Keratinocyte (primary cell): ENCODE data around the gene HCFC1. TPM values are rescaled to one million over a fixed set of nuclear protein-coding genes. Genes with fewer than 3 reads are reported as not detected.

Source experiments
- DNase-seq: peaks from one replicate; pipeline ENCODE4 v3.0.0-alpha.2; 2011; ENCODE audit warnings: low read depth, missing footprints, low spot score
- FAIRE-seq: peaks from 2 replicates; lab custom pipeline; 2011; peaks lifted over from hg19 to GRCh38; lab: Jason Lieb, UNC
- H2AFZ ChIP-seq: 2 replicates; pipeline ENCODE4 v1.6.0; 2012; ENCODE audit warnings: low read length, control low read depth, inconsistent platforms; ENCODE audit not compliant: control insufficient read depth
- H3K27ac ChIP-seq: 2 replicates; pipeline ENCODE4 v1.5.1; 2011; ENCODE audit warnings: low read length; ENCODE audit not compliant: control insufficient read depth, insufficient read depth
- H3K27me3 ChIP-seq: 3 replicates; pipeline ENCODE4 v1.6.0; 2011; ENCODE audit warnings: low read length; ENCODE audit not compliant: control insufficient read depth, insufficient read depth; ENCODE audit errors: extremely low read depth
- H3K36me3 ChIP-seq, 2 experiments: 2 replicates in 1 of 2; 3 replicates in 1 of 2; pipeline ENCODE4 v1.5.1; 2011; ENCODE audit warnings: low read length in 2 of 2, mild to moderate bottlenecking in 1 of 2; ENCODE audit not compliant: control insufficient read depth in 2 of 2, insufficient read depth in 2 of 2; ENCODE audit errors: extremely low read depth in 1 of 2
- H3K4me1 ChIP-seq: 3 replicates; pipeline ENCODE4 v1.5.1; 2011; ENCODE audit warnings: low read length; ENCODE audit not compliant: control insufficient read depth, insufficient read depth; ENCODE audit errors: extremely low read depth
- H3K4me2 ChIP-seq: 3 replicates; pipeline ENCODE4 v1.6.0; 2011; ENCODE audit warnings: low read depth, low read length; ENCODE audit not compliant: control insufficient read depth, insufficient read depth; ENCODE audit errors: extremely low read depth
- H3K4me3 ChIP-seq, 3 experiments: fragments of 200-600 bp in 1 of 3; sonication (generic) in 1 of 3; 2 replicates in 2 of 3; 3 replicates in 1 of 3; pipeline ENCODE4 v1.5.1; 2011 to 2016; ENCODE audit warnings: low read length in 3 of 3, mild to moderate bottlenecking in 3 of 3, control low read depth in 2 of 3, inconsistent platforms in 1 of 3, low read depth in 1 of 3, mixed read lengths in 1 of 3, mixed run types in 1 of 3, moderate library complexity in 1 of 3; ENCODE audit not compliant: control insufficient read depth in 2 of 3, insufficient read depth in 2 of 3; ENCODE audit errors: extremely low read depth in 1 of 3
- H3K79me2 ChIP-seq: 2 replicates; pipeline ENCODE4 v1.6.0; 2012; ENCODE audit warnings: low read length; ENCODE audit not compliant: control insufficient read depth, insufficient read depth
- H3K9ac ChIP-seq: 3 replicates; pipeline ENCODE4 v1.6.0; 2011; ENCODE audit warnings: low read length; ENCODE audit not compliant: control insufficient read depth, insufficient read depth; ENCODE audit errors: extremely low read depth
- H3K9me1 ChIP-seq: 3 replicates; pipeline ENCODE4 v1.6.0; 2011; ENCODE audit warnings: low read length; ENCODE audit not compliant: control insufficient read depth, insufficient read depth; ENCODE audit errors: extremely low read depth
- H3K9me3 ChIP-seq: 2 replicates; pipeline ENCODE4 v1.5.1; 2012; ENCODE audit warnings: low read depth, low read length; ENCODE audit not compliant: control insufficient read depth
- H4K20me1 ChIP-seq: 3 replicates; pipeline ENCODE4 v1.6.0; 2011; ENCODE audit warnings: low read length; ENCODE audit not compliant: control insufficient read depth, insufficient read depth; ENCODE audit errors: extremely low read depth
- EZH2 ChIP-seq: IDR thresholded peaks from one replicate; pipeline ENCODE4 v1.6.1; 2012; ENCODE audit warnings: inconsistent platforms, mild to moderate bottlenecking, low read length, moderate library complexity
- dilution Hi-C: fragments of 300-500 bp; cut with MboI; formaldehyde crosslinking; loops from one replicate; pipeline ENCODE4 v1.7.0; 2020; ENCODE audit warnings: low sequenced_read_pairs; ENCODE audit not compliant: extremely low pct_ligation_motif_present
- polyA plus RNA-seq, 5 experiments: library from polyadenylated mRNA; depleted of rRNA in 3 of 5; stranded (reverse) in 3 of 5; stranded (forward) in 1 of 5; unstranded in 1 of 5; fragments of >200 nt; gene quantifications; 1 replicate in 1 of 5; 2 replicates in 3 of 5; 3 replicates in 1 of 5; pipeline versions ENCODE4 v1.2.1 to v1.2.3, GENCODE V29; 2011 to 2012; ENCODE audit warnings: missing spikeins in 2 of 5, low read depth in 1 of 5, low replicate concordance in 1 of 5
- TF ChIP-seq, protein P1 (sequence below), 3 experiments: IDR thresholded peaks in 1 of 3; conservative IDR thresholded peaks in 1 of 3; optimal IDR thresholded peaks in 1 of 3; 2 replicates in 2 of 3; 3 replicates in 1 of 3; pipeline versions ENCODE3 to v1.5.1; 2011; ENCODE audit warnings: low read length in 3 of 3, mild to moderate bottlenecking in 3 of 3, moderate library complexity in 2 of 3, control low read depth in 1 of 3, inconsistent platforms in 1 of 3; ENCODE audit not compliant: insufficient read depth in 2 of 3; ENCODE audit errors: extremely low read depth in 1 of 3

Gene HCFC1
- polyA plus RNA-seq, 1 donor (not counting 4 experiments of a cell fraction or from before 2014, with no cell fraction given) = 2.7 TPM

GRCh38 chrX:153938226-153938786 lies 33.3 kb downstream of the HCFC1 start:
- Histone ChIP-seq H3K79me2 (peaks cover 13% of the 10 kb centered on the region), H3K4me1 (peaks cover 3% of the 10 kb centered on the region), H2AFZ (no peak overlapping the region), H3K4me3 (no peak overlapping the region), H3K4me2 (no peak overlapping the region), H3K27me3 (no peaks in the 10 kb centered on the region), H3K9ac (no peak overlapping the region), H3K36me3 (no peaks in the 10 kb centered on the region), H3K9me3 (no peaks in the 10 kb centered on the region), H3K9me1 (no peaks in the 10 kb centered on the region), H3K27ac (no peak overlapping the region), H4K20me1 (no peaks in the 10 kb centered on the region)
- TF ChIP-seq, protein P1, sequence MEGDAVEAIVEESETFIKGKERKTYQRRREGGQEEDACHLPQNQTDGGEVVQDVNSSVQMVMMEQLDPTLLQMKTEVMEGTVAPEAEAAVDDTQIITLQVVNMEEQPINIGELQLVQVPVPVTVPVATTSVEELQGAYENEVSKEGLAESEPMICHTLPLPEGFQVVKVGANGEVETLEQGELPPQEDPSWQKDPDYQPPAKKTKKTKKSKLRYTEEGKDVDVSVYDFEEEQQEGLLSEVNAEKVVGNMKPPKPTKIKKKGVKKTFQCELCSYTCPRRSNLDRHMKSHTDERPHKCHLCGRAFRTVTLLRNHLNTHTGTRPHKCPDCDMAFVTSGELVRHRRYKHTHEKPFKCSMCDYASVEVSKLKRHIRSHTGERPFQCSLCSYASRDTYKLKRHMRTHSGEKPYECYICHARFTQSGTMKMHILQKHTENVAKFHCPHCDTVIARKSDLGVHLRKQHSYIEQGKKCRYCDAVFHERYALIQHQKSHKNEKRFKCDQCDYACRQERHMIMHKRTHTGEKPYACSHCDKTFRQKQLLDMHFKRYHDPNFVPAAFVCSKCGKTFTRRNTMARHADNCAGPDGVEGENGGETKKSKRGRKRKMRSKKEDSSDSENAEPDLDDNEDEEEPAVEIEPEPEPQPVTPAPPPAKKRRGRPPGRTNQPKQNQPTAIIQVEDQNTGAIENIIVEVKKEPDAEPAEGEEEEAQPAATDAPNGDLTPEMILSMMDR (optimal IDR thresholded peaks at IDR 0.05 in 1 of 3, IDR thresholded peaks at IDR 0.05 in 1 of 3, conservative IDR thresholded peaks at IDR 0.05 in 1 of 3; ENCODE audit: extremely low read depth in 1 of 3, insufficient read depth in 2 of 3, low read length in 3 of 3) = no peak
- TF ChIP-seq EZH2 = no peak
- FAIRE-seq (no peak), DNase-seq (no peak)
- dilution Hi-C loops = no loop called here

- no peak for TF ChIP-seq EZH2
- TF ChIP-seq, protein P1 (optimal IDR thresholded peaks at IDR 0.05 in 1 of 3, IDR thresholded peaks at IDR 0.05 in 1 of 3, conservative IDR thresholded peaks at IDR 0.05 in 1 of 3; ENCODE audit: extremely low read depth in 1 of 3, insufficient read depth in 2 of 3, low read length in 3 of 3) = no peak
- DNase-seq (no peak), FAIRE-seq (no peak)
- H3K9me1 ChIP-seq = no peaks in the 10 kb centered on the region
- H2AFZ ChIP-seq = no peak overlapping the region
- dilution Hi-C loops = no loop called here
- H3K36me3 ChIP-seq = peaks cover 0 to 1% of the 10 kb centered on the region in 2 experiments
- no peak overlapping the region for H3K9ac ChIP-seq
- no peaks in the 10 kb centered on the region for H3K27me3 ChIP-seq
- no peaks in the 10 kb centered on the region for H3K9me3 ChIP-seq
- no peak overlapping the region for H3K27ac ChIP-seq
- peaks cover 25% of the 10 kb centered on the region for H3K79me2 ChIP-seq
- H3K4me3 ChIP-seq = no peak overlapping the region
- H3K4me2 ChIP-seq = no peak overlapping the region
- no peaks in the 10 kb centered on the region for H4K20me1 ChIP-seq
- peaks cover 3% of the 10 kb centered on the region for H3K4me1 ChIP-seq
Measured at GRCh38 chrX:153937056-153937455, 34.6 kb downstream of the HCFC1 start.
